Measurements from ENCODE around the gene KIAA0825. TPM values are rescaled to one million over a fixed set of nuclear protein-coding genes. Genes with fewer than 3 reads are reported as not detected.

KIAA0825 gene
- total RNA-seq, 1 experiment from 2014 or later: 0.56 TPM

- DNase-seq (ENCODE audit: low read depth): no peak
These were observed 160.6 kb downstream of the KIAA0825 start for GRCh38 chr5:94457788-94458187.

- no peak for DNase-seq (ENCODE audit: low read depth)
These were observed 172.7 kb downstream of the KIAA0825 start for GRCh38 chr5:94445726-94446125.

GRCh38 chr5:94442991-94443390, 175.4 kb downstream of the KIAA0825 start:
- no peak for DNase-seq (ENCODE audit: low read depth)

GRCh38 chr5:94442076-94442475, 176.3 kb downstream of the KIAA0825 start:
- no peak for DNase-seq (ENCODE audit: low read depth)

- no peak for DNase-seq (ENCODE audit: low read depth)
These were observed 178.4 kb downstream of the KIAA0825 start for GRCh38 chr5:94440015-94440414.

- peak; percentile 13 for DNase-seq (ENCODE audit: low read depth)
These were observed 184.8 kb downstream of the KIAA0825 start for GRCh38 chr5:94433397-94434163.

- no peak for DNase-seq (ENCODE audit: low read depth)
These were observed 185.9 kb downstream of the KIAA0825 start for GRCh38 chr5:94432499-94432898.

- DNase-seq (ENCODE audit: low read depth): no peak
These were observed 186.7 kb downstream of the KIAA0825 start for GRCh38 chr5:94431696-94432095.

GRCh38 chr5:94429566-94429965, 188.8 kb downstream of the KIAA0825 start:
- no peak for DNase-seq (ENCODE audit: low read depth)

- no peak for DNase-seq (ENCODE audit: low read depth)
These were observed 193.0 kb downstream of the KIAA0825 start for GRCh38 chr5:94425396-94425795.

- no peak for DNase-seq (ENCODE audit: low read depth)
These were observed 195.0 kb downstream of the KIAA0825 start for GRCh38 chr5:94423411-94423810.

GRCh38 chr5:94422812-94423211, 195.6 kb downstream of the KIAA0825 start:
- DNase-seq (ENCODE audit: low read depth): peak; percentile 85

GRCh38 chr5:94420885-94421284, 197.5 kb downstream of the KIAA0825 start:
- DNase-seq (ENCODE audit: low read depth): no peak

- DNase-seq (ENCODE audit: low read depth): no peak
These were observed 202.6 kb downstream of the KIAA0825 start for GRCh38 chr5:94415798-94416197.

GRCh38 chr5:94409440-94409839, 209.0 kb downstream of the KIAA0825 start:
- DNase-seq (ENCODE audit: low read depth): no peak

- DNase-seq (ENCODE audit: low read depth): peak; percentile 40
These were observed 211.4 kb downstream of the KIAA0825 start for GRCh38 chr5:94407023-94407422.

GRCh38 chr5:94403483-94403882, 214.9 kb downstream of the KIAA0825 start:
- no peak for DNase-seq (ENCODE audit: low read depth)

- no peak for DNase-seq (ENCODE audit: low read depth)
These were observed 216.3 kb downstream of the KIAA0825 start for GRCh38 chr5:94402096-94402495.

- DNase-seq (ENCODE audit: low read depth): no peak
These were observed 220.9 kb downstream of the KIAA0825 start for GRCh38 chr5:94397508-94397907.

GRCh38 chr5:94396687-94397086, 221.7 kb downstream of the KIAA0825 start:
- no peak for DNase-seq (ENCODE audit: low read depth)

GRCh38 chr5:94395468-94395867, 222.9 kb downstream of the KIAA0825 start:
- no peak for DNase-seq (ENCODE audit: low read depth)

GRCh38 chr5:94391996-94392395, 226.4 kb downstream of the KIAA0825 start:
- DNase-seq (ENCODE audit: low read depth): no peak

GRCh38 chr5:94389515-94389899, 228.9 kb downstream of the KIAA0825 start:
- DNase-seq (ENCODE audit: low read depth): no peak

Measured in HT1080 (cell line).